GM15510 (cell line): ENCODE data around the gene NFKBIA.

Source experiments
- POLR2A ChIP-seq: IDR thresholded peaks from 3 replicates; pipeline ENCODE4 v1.6.1; 2011; ENCODE audit warnings: borderline replicate concordance; ENCODE audit not compliant: insufficient read length; ENCODE audit errors: extremely low read depth

Gene NFKBIA

GRCh38 chr14:35386673-35387125, 17.9 kb downstream of the NFKBIA start:
- no peak for TF ChIP-seq POLR2A

GRCh38 chr14:35385042-35385839, 19.3 kb downstream of the NFKBIA start:
- no peak for TF ChIP-seq POLR2A

- TF ChIP-seq POLR2A: no peak
Measured at GRCh38 chr14:35384455-35385041, 20.0 kb downstream of the NFKBIA start.

- TF ChIP-seq POLR2A: no peak
Measured at GRCh38 chr14:35383569-35384454, 20.7 kb downstream of the NFKBIA start.

GRCh38 chr14:35380794-35381193, 23.8 kb downstream of the NFKBIA start:
- no peak for TF ChIP-seq POLR2A

GRCh38 chr14:35378425-35379233, 25.9 kb downstream of the NFKBIA start:
- TF ChIP-seq POLR2A: no peak

- no peak for TF ChIP-seq POLR2A
Measured at GRCh38 chr14:35375558-35376025, 29.0 kb downstream of the NFKBIA start.

GRCh38 chr14:35374263-35374712, 30.3 kb downstream of the NFKBIA start:
- TF ChIP-seq POLR2A: no peak

- TF ChIP-seq POLR2A: no peak
Measured at GRCh38 chr14:35370969-35371368, 33.6 kb downstream of the NFKBIA start.

GRCh38 chr14:35369701-35370191, 34.8 kb downstream of the NFKBIA start:
- no peak for TF ChIP-seq POLR2A

- TF ChIP-seq POLR2A: no peak
Measured at GRCh38 chr14:35368583-35369392, 35.8 kb downstream of the NFKBIA start.

GRCh38 chr14:35368139-35368460, 36.4 kb downstream of the NFKBIA start:
- TF ChIP-seq POLR2A: no peak

- no peak for TF ChIP-seq POLR2A
Measured at GRCh38 chr14:35367056-35367372, 37.5 kb downstream of the NFKBIA start.
